ENCODE results near the gene OR6N1.

OR6N1 gene

GRCh38 chr1:158735848-158736247 lies 36.1 kb downstream of the OR6N1 start:
- no peak for FAIRE-seq

GRCh38 chr1:158732524-158732923 lies 39.5 kb downstream of the OR6N1 start:
- FAIRE-seq = no peak

- FAIRE-seq = no peak
These were observed 40.3 kb downstream of the OR6N1 start for GRCh38 chr1:158731707-158732106.

GRCh38 chr1:158730453-158730852 lies 41.5 kb downstream of the OR6N1 start:
- FAIRE-seq = no peak

- no peak for FAIRE-seq
These were observed 43.3 kb downstream of the OR6N1 start for GRCh38 chr1:158728510-158729225.

GRCh38 chr1:158724442-158724841 lies 47.6 kb downstream of the OR6N1 start:
- FAIRE-seq = no peak

GRCh38 chr1:158720620-158721019 lies 51.4 kb downstream of the OR6N1 start, which contains the start of gene OR6K3:
Gene OR6K3, minus strand, starts transcription at chr1:158720720. Its CDS starts 2,605 bp downstream, at chr1:158718115.
- no peak for FAIRE-seq

GRCh38 chr1:158719664-158720063 lies 52.3 kb downstream of the OR6N1 start:
- FAIRE-seq = no peak

GRCh38 chr1:158717344-158717743 lies 54.7 kb downstream of the OR6N1 start:
- no peak for FAIRE-seq

GRCh38 chr1:158716335-158716734 lies 55.7 kb downstream of the OR6N1 start:
- no peak for FAIRE-seq

- no peak for FAIRE-seq
These were observed 57.2 kb downstream of the OR6N1 start for GRCh38 chr1:158714754-158715153.
